ENCODE measurements around the gene GRID1.

GRCh38 chr10:86027346-86027745, 339.2 kb downstream of the GRID1 start:
- TF ChIP-seq, protein P1, sequence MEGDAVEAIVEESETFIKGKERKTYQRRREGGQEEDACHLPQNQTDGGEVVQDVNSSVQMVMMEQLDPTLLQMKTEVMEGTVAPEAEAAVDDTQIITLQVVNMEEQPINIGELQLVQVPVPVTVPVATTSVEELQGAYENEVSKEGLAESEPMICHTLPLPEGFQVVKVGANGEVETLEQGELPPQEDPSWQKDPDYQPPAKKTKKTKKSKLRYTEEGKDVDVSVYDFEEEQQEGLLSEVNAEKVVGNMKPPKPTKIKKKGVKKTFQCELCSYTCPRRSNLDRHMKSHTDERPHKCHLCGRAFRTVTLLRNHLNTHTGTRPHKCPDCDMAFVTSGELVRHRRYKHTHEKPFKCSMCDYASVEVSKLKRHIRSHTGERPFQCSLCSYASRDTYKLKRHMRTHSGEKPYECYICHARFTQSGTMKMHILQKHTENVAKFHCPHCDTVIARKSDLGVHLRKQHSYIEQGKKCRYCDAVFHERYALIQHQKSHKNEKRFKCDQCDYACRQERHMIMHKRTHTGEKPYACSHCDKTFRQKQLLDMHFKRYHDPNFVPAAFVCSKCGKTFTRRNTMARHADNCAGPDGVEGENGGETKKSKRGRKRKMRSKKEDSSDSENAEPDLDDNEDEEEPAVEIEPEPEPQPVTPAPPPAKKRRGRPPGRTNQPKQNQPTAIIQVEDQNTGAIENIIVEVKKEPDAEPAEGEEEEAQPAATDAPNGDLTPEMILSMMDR (optimal IDR thresholded peaks at IDR 0.05 in 1 of 3, IDR thresholded peaks at IDR 0.05 in 1 of 3, conservative IDR thresholded peaks at IDR 0.05 in 1 of 3; ENCODE audit: extremely low read depth in 1 of 3, insufficient read depth in 2 of 3, low read length in 3 of 3): no peak
- TF ChIP-seq EZH2 (IDR thresholded peaks at IDR 0.05; ENCODE audit: low read length): no peak
